Natural killer cell (primary cell): ENCODE data around the gene ADAMTS17. TPM values are rescaled to one million over a fixed set of nuclear protein-coding genes. Genes with fewer than 3 reads are reported as not detected.

Experiments used
- ATAC-seq, 3 donors: fragments of 150-1000 bp in 2 of 3; fragments of 200-7000 bp in 1 of 3; cut with Tn5 transposase; 1 replicate in 1 of 3; 2 replicates in 2 of 3; pipeline ENCODE4 v1.10.0; 2021; ENCODE audit warnings: mild to moderate bottlenecking in 2 of 3, moderate library complexity in 2 of 3
- DNase-seq, 2 donors: peaks; one replicate each; pipeline versions ENCODE4 v3.0.0 to v3.0.0-alpha.2; 2013 to 2021; ENCODE audit warnings: mixed read lengths in 1 of 2
- H3K27ac ChIP-seq: one replicate; pipeline ENCODE4 v1.5.1; 2013; ENCODE audit warnings: mild to moderate bottlenecking, low read length
- H3K27me3 ChIP-seq: one replicate; pipeline ENCODE4 v1.6.1; 2013; ENCODE audit warnings: low read length; ENCODE audit not compliant: control insufficient read depth, insufficient read depth
- H3K36me3 ChIP-seq: one replicate; pipeline ENCODE4 v1.6.1; 2013; ENCODE audit warnings: low read length; ENCODE audit not compliant: control insufficient read depth, insufficient read depth
- H3K4me1 ChIP-seq: one replicate; pipeline ENCODE4 v1.6.1; 2013; ENCODE audit warnings: low read length; ENCODE audit not compliant: control insufficient read depth, insufficient read depth
- H3K4me3 ChIP-seq: one replicate; pipeline ENCODE4 v1.5.1; 2013; ENCODE audit warnings: low read length
- H3K9me3 ChIP-seq: one replicate; pipeline ENCODE4 v1.6.1; 2013; ENCODE audit warnings: low read length; ENCODE audit not compliant: control insufficient read depth, insufficient read depth
- H3K27ac Mint-ChIP-seq, 2 donors: one replicate each; pipeline ENCODE4 v1.8.0; 2022; ENCODE audit warnings: mild to moderate bottlenecking in 2 of 2, mixed read lengths in 2 of 2, moderate library complexity in 1 of 2
- H3K27me3 Mint-ChIP-seq, 2 donors: one replicate each; pipeline ENCODE4 v1.8.0; 2022; ENCODE audit warnings: low read depth in 2 of 2, mixed read lengths in 2 of 2
- H3K36me3 Mint-ChIP-seq: one replicate; pipeline ENCODE4 v1.8.0; 2022; ENCODE audit warnings: mixed read lengths
- H3K4me1 Mint-ChIP-seq, 2 donors: one replicate each; pipeline ENCODE4 v1.8.0; 2022; ENCODE audit warnings: mixed read lengths in 2 of 2
- H3K4me3 Mint-ChIP-seq: one replicate; pipeline ENCODE4 v1.8.0; 2022; ENCODE audit warnings: mild to moderate bottlenecking, moderate library complexity, mixed read lengths
- H3K9me3 Mint-ChIP-seq, 2 donors: one replicate each; pipeline ENCODE4 v1.8.0; 2022; ENCODE audit warnings: mixed read lengths in 2 of 2
- CTCF ChIP-seq: fragments of 200-600 bp; IDR thresholded peaks from one replicate; pipeline ENCODE4 v1.8.0; 2022; ENCODE audit warnings: antibody characterized with exemption
- whole genome bisulfite sequencing: methylation state at CpG from one replicate; pipeline ENCODE4 v1.1.7; 2013; ENCODE audit warnings: missing lambda C conversion rate; ENCODE audit not compliant: insufficient coverage; 5-methylcytosine and 5-hydroxymethylcytosine counted together
- intact Hi-C: fragments of 100-400 bp; cut with micrococcal nuclease; formaldehyde crosslinking; loops from one replicate; pipeline ENCODE4 v1.14.2; 2022
- total RNA-seq, 4 donors: library from RNA; stranded (reverse); fragments of 120-200 nt in 1 of 4; gene quantifications; one replicate each; pipeline versions ENCODE4 v1.2.3 to v1.2.4, GENCODE V29; 2013 to 2022

Gene ADAMTS17
- total RNA-seq, 3 donors from 2014 or later (not counting 1 experiment from before 2014, with no cell fraction given), result 4.8 to 9.5 (median 5.3) TPM

- H3K27ac ChIP-seq, result no peak overlapping the region
- Mint-ChIP-seq H3K27me3 (peaks cover 9% of the 10 kb centered on the region in 2 donors), H3K36me3 (no peaks in the 10 kb centered on the region), H3K4me3 (no peak overlapping the region), H3K4me1 (peaks cover 0 to under 1% of the 10 kb centered on the region in 2 donors), H3K27ac (no peak overlapping the region), H3K9me3 (no peaks in the 10 kb centered on the region)
- no peak for TF ChIP-seq CTCF
- DNase-seq, result no peak
- H3K4me3 ChIP-seq, result no peak overlapping the region
- no peaks in the 10 kb centered on the region for H3K9me3 ChIP-seq
- no peaks in the 10 kb centered on the region for H3K36me3 ChIP-seq
- WGBS, result 82% methylated on average over 25 of the region's 25 CpGs
- peaks cover 1% of the 10 kb centered on the region for H3K4me1 ChIP-seq
- no peaks in the 10 kb centered on the region for H3K27me3 ChIP-seq
- no peak for ATAC-seq
- intact Hi-C loops, result no loop called here
Observed at GRCh38 chr15:100261302-100262240, 80.2 kb downstream of the ADAMTS17 start.

GRCh38 chr15:100259266-100259665 is 82.5 kb downstream of the ADAMTS17 start:
- no peaks in the 10 kb centered on the region for H3K27me3 ChIP-seq
- H3K4me1 ChIP-seq, result no peaks in the 10 kb centered on the region
- TF ChIP-seq CTCF, result no peak
- intact Hi-C loops, result no loop called here
- no peak overlapping the region for H3K4me3 ChIP-seq
- WGBS, result 85% methylated on average over 6 of the region's 7 CpGs
- Mint-ChIP-seq H3K36me3 (no peaks in the 10 kb centered on the region), H3K27ac (no peak overlapping the region), H3K9me3 (no peaks in the 10 kb centered on the region), H3K27me3 (peaks cover 7 to 9% of the 10 kb centered on the region in 2 donors), H3K4me3 (no peak overlapping the region), H3K4me1 (no peaks in the 10 kb centered on the region)
- DNase-seq, result no peak
- ATAC-seq, result no peak
- H3K27ac ChIP-seq, result no peak overlapping the region
- no peaks in the 10 kb centered on the region for H3K36me3 ChIP-seq
- no peaks in the 10 kb centered on the region for H3K9me3 ChIP-seq

- H3K9me3 Mint-ChIP-seq, result no peaks in the 10 kb centered on the region
- DNase-seq, result no peak
- no peak overlapping the region for H3K27ac Mint-ChIP-seq
- H3K4me1 Mint-ChIP-seq, result no peaks in the 10 kb centered on the region
- Histone ChIP-seq H3K36me3 (no peaks in the 10 kb centered on the region), H3K4me1 (no peaks in the 10 kb centered on the region), H3K4me3 (no peak overlapping the region), H3K27me3 (no peaks in the 10 kb centered on the region), H3K27ac (no peak overlapping the region), H3K9me3 (no peaks in the 10 kb centered on the region)
- TF ChIP-seq CTCF, result no peak
- H3K36me3 Mint-ChIP-seq, result no peaks in the 10 kb centered on the region
- H3K4me3 Mint-ChIP-seq, result no peak overlapping the region
- intact Hi-C loops, result no loop called here
- H3K27me3 Mint-ChIP-seq, result peaks cover 7 to 9% of the 10 kb centered on the region in 2 donors
- ATAC-seq, result no peak
- 86% methylated on average over 19 of the region's 19 CpGs for WGBS
Observed at GRCh38 chr15:100256970-100257650, 84.7 kb downstream of the ADAMTS17 start.
